GM12865 (cell line): Measurements from ENCODE around the gene GALNT7.

Experiments
- DNase-seq: peaks from one replicate; pipeline ENCODE4 v3.0.0; 2010; ENCODE audit warnings: low read depth
- H3K4me3 ChIP-seq: 2 replicates; pipeline ENCODE4 v1.5.1; 2011; ENCODE audit warnings: mild to moderate bottlenecking, low read depth, low read length, control low read depth
- CTCF ChIP-seq: IDR thresholded peaks from 2 replicates; pipeline ENCODE4 v1.5.1; 2011; ENCODE audit warnings: low read length, control low read depth, low read depth, inconsistent platforms; ENCODE audit not compliant: insufficient read depth; ENCODE audit errors: missing control alignments

Gene GALNT7

GRCh38 chr4:173264684-173265185, 96.1 kb downstream of the GALNT7 start:
- peak; percentile 66 for DNase-seq
- TF ChIP-seq CTCF = no peak
- H3K4me3 ChIP-seq = no peak overlapping the region

GRCh38 chr4:173265751-173266150, 97.1 kb downstream of the GALNT7 start:
- DNase-seq = no peak
- no peak overlapping the region for H3K4me3 ChIP-seq
- TF ChIP-seq CTCF = no peak

- DNase-seq = no peak
- no peak overlapping the region for H3K4me3 ChIP-seq
- no peak for TF ChIP-seq CTCF
Observed at GRCh38 chr4:173267711-173268110, 99.1 kb downstream of the GALNT7 start.

- TF ChIP-seq CTCF = no peak
- DNase-seq = no peak
Observed at GRCh38 chr4:173269280-173269679, 100.7 kb downstream of the GALNT7 start.

GRCh38 chr4:173270312-173271027, 101.9 kb downstream of the GALNT7 start:
- DNase-seq = no peak
- H3K4me3 ChIP-seq = no peak overlapping the region
- TF ChIP-seq CTCF = no peak

More at GRCh38 chr4:173269280-173269679, 100.7 kb downstream of the GALNT7 start:
- no peak overlapping the region for H3K4me3 ChIP-seq

- no peak for TF ChIP-seq CTCF
- H3K4me3 ChIP-seq = no peak overlapping the region
- no peak for DNase-seq
Observed at GRCh38 chr4:173272314-173272713, 103.7 kb downstream of the GALNT7 start.

- TF ChIP-seq CTCF = no peak
- H3K4me3 ChIP-seq = no peak overlapping the region
- no peak for DNase-seq
Observed at GRCh38 chr4:173272996-173273395, 104.4 kb downstream of the GALNT7 start.
